ENCODE measurements around the gene DDX51.
"Not testable (repeated sequence)": the region's sequence is repeated elsewhere in the genome, so short reads cannot be mapped to it uniquely, and the experiment has no call there.

DDX51 gene

DNA sequence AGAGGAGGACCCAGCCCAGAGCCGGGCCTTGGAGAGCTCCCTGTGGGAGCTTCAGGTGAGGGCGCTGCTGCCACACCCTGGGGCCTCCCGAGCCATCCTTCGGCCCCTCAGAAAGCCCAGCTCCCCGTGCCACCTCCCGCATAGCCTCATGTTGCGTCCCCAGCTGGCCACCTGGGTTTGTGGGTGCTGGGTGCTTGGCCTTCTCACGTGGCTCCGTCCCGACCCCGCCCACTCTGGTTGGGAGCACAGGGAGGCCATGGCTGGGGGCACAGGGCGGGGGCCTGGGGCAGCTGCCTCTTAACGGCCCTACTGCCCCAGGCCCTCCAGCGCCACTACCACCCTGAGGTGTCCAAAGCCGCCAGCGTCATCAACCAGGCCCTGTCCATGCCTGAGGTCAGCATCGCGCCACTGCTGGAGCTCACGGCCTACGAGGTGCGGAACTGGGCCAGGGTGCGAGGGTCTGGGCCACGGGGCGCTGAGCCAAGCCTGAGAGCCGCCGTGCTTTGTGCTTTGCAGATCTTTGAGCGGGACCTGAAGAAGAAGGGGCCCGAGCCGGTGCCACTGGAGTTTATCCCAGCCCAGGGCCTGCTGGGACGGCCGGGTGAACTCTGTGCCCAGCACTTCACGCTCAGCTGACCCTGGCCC is 7.8 kb upstream of the DDX51 start:
- Histone ChIP-seq H3K9me3 (ENCODE audit: severe bottlenecking) (peaks cover 3% of the 10 kb centered on the region), H3K4me3 (ENCODE audit: low read depth, low read length) (no peak overlapping the region), H3K27me3 (ENCODE audit: insufficient read depth, low read depth, severe bottlenecking) (no peaks in the 10 kb centered on the region), H3K36me3 (peaks cover 34% of the 10 kb centered on the region), H3K27ac (no peak overlapping the region)
- TF ChIP-seq, protein P1, sequence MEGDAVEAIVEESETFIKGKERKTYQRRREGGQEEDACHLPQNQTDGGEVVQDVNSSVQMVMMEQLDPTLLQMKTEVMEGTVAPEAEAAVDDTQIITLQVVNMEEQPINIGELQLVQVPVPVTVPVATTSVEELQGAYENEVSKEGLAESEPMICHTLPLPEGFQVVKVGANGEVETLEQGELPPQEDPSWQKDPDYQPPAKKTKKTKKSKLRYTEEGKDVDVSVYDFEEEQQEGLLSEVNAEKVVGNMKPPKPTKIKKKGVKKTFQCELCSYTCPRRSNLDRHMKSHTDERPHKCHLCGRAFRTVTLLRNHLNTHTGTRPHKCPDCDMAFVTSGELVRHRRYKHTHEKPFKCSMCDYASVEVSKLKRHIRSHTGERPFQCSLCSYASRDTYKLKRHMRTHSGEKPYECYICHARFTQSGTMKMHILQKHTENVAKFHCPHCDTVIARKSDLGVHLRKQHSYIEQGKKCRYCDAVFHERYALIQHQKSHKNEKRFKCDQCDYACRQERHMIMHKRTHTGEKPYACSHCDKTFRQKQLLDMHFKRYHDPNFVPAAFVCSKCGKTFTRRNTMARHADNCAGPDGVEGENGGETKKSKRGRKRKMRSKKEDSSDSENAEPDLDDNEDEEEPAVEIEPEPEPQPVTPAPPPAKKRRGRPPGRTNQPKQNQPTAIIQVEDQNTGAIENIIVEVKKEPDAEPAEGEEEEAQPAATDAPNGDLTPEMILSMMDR (IDR thresholded peaks at IDR 0.05; ENCODE audit: low read depth, low read length), result no peak
- no peak for DNase-seq

DNA sequence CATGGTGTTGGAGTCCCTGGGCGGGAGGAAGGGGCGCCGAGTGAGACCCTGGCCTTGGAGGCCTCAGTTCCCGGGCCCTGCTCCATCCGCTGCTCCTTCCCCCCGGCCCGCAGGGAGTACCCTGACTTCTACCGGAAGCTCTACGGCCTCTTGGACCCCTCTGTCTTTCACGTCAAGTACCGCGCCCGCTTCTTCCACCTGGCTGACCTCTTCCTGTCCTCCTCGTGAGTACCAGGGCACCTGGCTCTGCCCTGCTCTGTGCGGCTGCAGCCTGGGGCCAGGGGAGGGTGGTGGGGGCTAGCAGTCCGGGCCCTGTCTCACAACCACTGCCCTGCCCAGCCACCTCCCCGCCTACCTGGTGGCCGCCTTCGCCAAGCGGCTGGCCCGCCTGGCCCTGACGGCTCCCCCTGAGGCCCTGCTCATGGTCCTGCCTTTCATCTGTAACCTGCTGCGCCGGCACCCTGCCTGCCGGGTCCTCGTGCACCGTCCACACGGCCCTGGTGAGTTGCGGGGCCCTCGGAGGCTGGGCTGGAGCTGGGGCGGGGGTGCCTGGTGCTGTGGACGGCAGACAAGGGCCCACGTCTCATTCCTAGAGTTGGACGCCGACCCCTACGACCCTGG is 7.1 kb upstream of the DDX51 start:
- Histone ChIP-seq H3K27me3 (ENCODE audit: insufficient read depth, low read depth, severe bottlenecking) (no peaks in the 10 kb centered on the region), H3K27ac (no peak overlapping the region), H3K9me3 (ENCODE audit: severe bottlenecking) (peaks cover 3% of the 10 kb centered on the region), H3K4me3 (ENCODE audit: low read depth, low read length) (no peak overlapping the region), H3K36me3 (peaks cover 40% of the 10 kb centered on the region)
- no peak for DNase-seq
- TF ChIP-seq, protein P1 (IDR thresholded peaks at IDR 0.05; ENCODE audit: low read depth, low read length), result no peak

DNA sequence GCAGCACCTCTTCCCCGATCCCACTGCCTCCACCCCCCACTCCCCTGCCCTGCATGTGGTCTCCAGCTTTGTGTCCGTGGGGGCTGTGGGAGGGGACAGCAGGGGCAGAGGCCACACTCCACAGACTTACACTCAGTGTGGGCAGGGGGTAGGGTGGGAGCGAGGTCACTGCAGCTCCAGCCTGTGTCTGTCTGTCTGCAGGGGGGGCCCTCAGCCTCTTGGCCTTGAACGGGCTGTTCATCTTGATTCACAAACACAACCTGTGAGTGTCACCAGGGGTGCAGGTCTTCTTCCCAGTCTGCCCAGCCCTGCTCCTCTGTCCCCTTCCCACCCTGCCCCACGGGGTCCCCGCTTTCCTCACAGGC is 6.6 kb upstream of the DDX51 start:
- DNase-seq, result no peak
- Histone ChIP-seq H3K4me3 (ENCODE audit: low read depth, low read length) (no peak overlapping the region), H3K27me3 (ENCODE audit: insufficient read depth, low read depth, severe bottlenecking) (no peaks in the 10 kb centered on the region), H3K27ac (no peak overlapping the region), H3K9me3 (ENCODE audit: severe bottlenecking) (peaks cover 3% of the 10 kb centered on the region), H3K36me3 (peaks cover 45% of the 10 kb centered on the region)
- TF ChIP-seq, protein P1 (IDR thresholded peaks at IDR 0.05; ENCODE audit: low read depth, low read length), result no peak

DNA sequence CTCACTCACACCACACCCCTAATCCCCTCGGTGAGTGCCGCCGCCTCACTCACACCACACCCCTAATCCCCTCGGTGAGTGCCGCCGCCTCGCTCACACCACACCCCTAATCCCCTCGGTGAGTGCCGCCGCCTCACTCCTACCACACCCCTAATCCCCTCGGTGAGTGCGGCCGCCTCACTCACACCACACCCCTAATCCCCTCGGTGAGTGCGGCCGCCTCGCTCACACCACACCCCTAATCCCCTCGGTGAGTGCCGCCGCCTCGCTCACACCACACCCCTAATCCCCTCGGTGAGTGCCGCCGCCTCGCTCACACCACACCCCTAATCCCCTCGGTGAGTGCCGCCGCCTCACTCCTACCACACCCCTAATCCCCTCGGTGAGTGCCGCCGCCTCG is 5.4 kb upstream of the DDX51 start:
- H3K4me3 ChIP-seq (ENCODE audit: low read depth, low read length); DNase-seq; H3K27ac ChIP-seq; H3K9me3 ChIP-seq (ENCODE audit: severe bottlenecking); H3K27me3 ChIP-seq (ENCODE audit: insufficient read depth, low read depth, severe bottlenecking): not testable (repeated sequence)
- peaks cover 51% of the 10 kb centered on the region for H3K36me3 ChIP-seq

DNA sequence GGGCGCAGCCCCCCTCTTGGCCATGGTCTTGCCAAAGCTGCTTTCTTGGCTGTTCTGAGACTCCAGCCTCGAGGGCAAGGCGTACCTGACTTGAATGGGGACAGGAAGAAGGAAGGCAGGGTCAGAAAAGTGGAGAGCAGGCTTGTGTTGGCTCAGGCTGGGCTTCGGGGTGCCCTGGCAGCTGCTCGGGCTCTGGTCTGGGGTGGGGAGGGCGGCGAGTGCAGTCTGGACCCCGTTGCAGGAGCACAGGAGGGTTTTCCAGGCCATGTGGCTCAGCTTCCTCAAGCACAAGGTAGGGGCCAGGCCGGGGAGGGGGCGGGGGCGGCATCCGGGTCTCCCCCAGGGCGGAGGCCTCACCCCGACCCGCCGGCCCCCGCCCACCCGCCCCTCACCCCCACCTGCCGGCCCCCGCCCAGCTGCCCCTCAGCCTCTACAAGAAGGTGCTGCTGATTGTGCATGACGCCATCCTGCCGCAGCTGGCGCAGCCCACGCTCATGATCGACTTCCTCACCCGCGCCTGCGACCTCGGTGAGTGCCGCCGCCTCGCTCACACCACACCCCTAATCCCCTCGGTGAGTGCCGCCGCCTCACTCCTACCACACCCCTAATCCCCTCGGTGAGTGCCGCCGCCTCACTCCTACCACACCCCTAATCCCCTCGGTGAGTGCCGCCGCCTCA is 4.4 kb upstream of the DDX51 start:
- H3K36me3 ChIP-seq, result peaks cover 51% of the 10 kb centered on the region

More for the DNA sequence above, 4.4 kb upstream of the DDX51 start:
- no peak overlapping the region for H3K27ac ChIP-seq
- TF ChIP-seq, protein P1 (IDR thresholded peaks at IDR 0.05; ENCODE audit: low read depth, low read length), result no peak
- no peak overlapping the region for H3K4me3 ChIP-seq (ENCODE audit: low read depth, low read length)
- no peak for DNase-seq
- H3K27me3 ChIP-seq (ENCODE audit: insufficient read depth, low read depth, severe bottlenecking), result no peaks in the 10 kb centered on the region
- H3K9me3 ChIP-seq (ENCODE audit: severe bottlenecking), result peaks cover 3% of the 10 kb centered on the region
